Thyroid gland (tissue), 4 donors: ENCODE results near the gene RAB31. TPM values are rescaled to one million over a fixed set of nuclear protein-coding genes. Genes with fewer than 3 reads are reported as not detected.

ENCODE experiments used
- DNase-seq, 2 donors: peaks; one replicate each; pipeline ENCODE4 v3.0.0-alpha.2; 2019
- H3K27ac ChIP-seq, 3 donors: fragments of 200-600 bp; sonication (generic); 1 replicate in 2 of 3; 2 replicates in 1 of 3; pipeline ENCODE4 v1.5.1; 2016 to 2019; ENCODE audit warnings: mild to moderate bottlenecking in 1 of 3, moderate library complexity in 1 of 3
- H3K27me3 ChIP-seq: fragments of 200-600 bp; sonication (generic); one replicate; pipeline ENCODE4 v1.5.1; 2019
- H3K36me3 ChIP-seq, 2 donors: fragments of 200-600 bp; sonication (generic); one replicate each; pipeline ENCODE4 v1.5.1; 2016 to 2019
- H3K4me1 ChIP-seq, 2 donors: fragments of 200-600 bp; sonication (generic); one replicate each; pipeline ENCODE4 v1.5.1; 2017 to 2019
- H3K4me3 ChIP-seq, 3 donors: fragments of 200-600 bp; sonication (generic); replicated peaks in 1 of 3; 1 replicate in 2 of 3; 2 replicates in 1 of 3; pipeline ENCODE4 v1.5.1; 2016; ENCODE audit warnings: mild to moderate bottlenecking in 1 of 3
- H3K9me3 ChIP-seq: fragments of 200-600 bp; sonication (generic); one replicate; pipeline ENCODE4 v1.5.1; 2017
- CTCF ChIP-seq, 6 experiments: fragments of 200-600 bp in 3 of 6; fragments of 450-650 bp in 3 of 6; sonication (generic) in 3 of 6; IDR thresholded peaks; one replicate each; pipeline ENCODE4 v1.5.1; 2016 to 2019; ENCODE audit warnings: antibody characterized with exemption in 6 of 6, mild to moderate bottlenecking in 2 of 6, inconsistent platforms in 1 of 6, moderate library complexity in 1 of 6
- POLR2A ChIP-seq, 2 donors: fragments of 450-650 bp; IDR thresholded peaks; one replicate each; pipeline ENCODE4 v1.6.1; 2017; ENCODE audit warnings: antibody characterized with exemption in 2 of 2, mild to moderate bottlenecking in 2 of 2, moderate library complexity in 1 of 2
- WGBS, 2 donors: methylation state at CpG; one replicate each; pipeline ENCODE4 v1.1.5; 2017; 5-methylcytosine and 5-hydroxymethylcytosine counted together
- intact Hi-C: fragments of 100-400 bp; cut with DNase I; formaldehyde crosslinking; loops from one replicate; pipeline ENCODE4 v1.15.1; 2023
- total RNA-seq, 4 donors: library from RNA; depleted of rRNA; stranded (reverse); fragments of >200 nt; gene quantifications; one replicate each; pipeline ENCODE4 v1.2.3, GENCODE V29; 2016

Gene RAB31
- total RNA-seq, 4 donors from 2014 or later: 33.9 to 72.7 (median 40.8) TPM

GRCh38 chr18:9756271-9756932 lies 48.3 kb downstream of the RAB31 start:
- H3K36me3 ChIP-seq: no peaks in the 10 kb centered on the region
- WGBS, 2 donors: 92% methylated on average over 4 of the region's 4 CpGs
- intact Hi-C loops: no loop called here
- H3K9me3 ChIP-seq: no peaks in the 10 kb centered on the region
- H3K4me3 ChIP-seq: no peak overlapping the region
- no peaks in the 10 kb centered on the region for H3K4me1 ChIP-seq
- DNase-seq: no peak
- H3K27ac ChIP-seq: no peak overlapping the region
- H3K27me3 ChIP-seq: no peaks in the 10 kb centered on the region
- TF ChIP-seq CTCF (IDR thresholded peaks at IDR 0.05) (no peak), POLR2A (IDR thresholded peaks at IDR 0.05) (no peak)

- TF ChIP-seq CTCF (IDR thresholded peaks at IDR 0.05): no peak
- H3K27me3 ChIP-seq: no peaks in the 10 kb centered on the region
- DNase-seq: no peak
- no peaks in the 10 kb centered on the region for H3K36me3 ChIP-seq
- no peaks in the 10 kb centered on the region for H3K9me3 ChIP-seq
- WGBS, 2 donors: 86 to 96% methylated on average over 7 to 8 of the region's 8 CpGs
- no peak overlapping the region for H3K27ac ChIP-seq
- intact Hi-C loops: no loop called here
- no peak overlapping the region for H3K4me3 ChIP-seq
- H3K4me1 ChIP-seq: no peaks in the 10 kb centered on the region
These were observed 48.9 kb downstream of the RAB31 start for GRCh38 chr18:9756933-9757470.

GRCh38 chr18:9757827-9758621 lies 49.9 kb downstream of the RAB31 start:
- Histone ChIP-seq H3K27me3 (no peaks in the 10 kb centered on the region), H3K36me3 (no peaks in the 10 kb centered on the region), H3K27ac (no peak overlapping the region), H3K4me1 (no peaks in the 10 kb centered on the region), H3K9me3 (no peaks in the 10 kb centered on the region), H3K4me3 (no peak overlapping the region)
- TF ChIP-seq POLR2A (IDR thresholded peaks at IDR 0.05) (no peak), CTCF (IDR thresholded peaks at IDR 0.05) (no peak)
- 94 to 95% methylated on average over 18 of the region's 18 CpGs for WGBS, 2 donors
- intact Hi-C loops: no loop called here
- DNase-seq: no peak

GRCh38 chr18:9758624-9759075 lies 50.5 kb downstream of the RAB31 start:
- H3K27ac ChIP-seq: no peak overlapping the region
- H3K36me3 ChIP-seq: no peaks in the 10 kb centered on the region
- no peaks in the 10 kb centered on the region for H3K4me1 ChIP-seq
- TF ChIP-seq CTCF (IDR thresholded peaks at IDR 0.05): no peak
- TF ChIP-seq POLR2A (IDR thresholded peaks at IDR 0.05): no peak
- WGBS, 2 donors: 88 to 97% methylated on average over 8 of the region's 8 CpGs
- H3K9me3 ChIP-seq: no peaks in the 10 kb centered on the region
- intact Hi-C loops: no loop called here
- no peak for DNase-seq
- no peak overlapping the region for H3K4me3 ChIP-seq
- no peaks in the 10 kb centered on the region for H3K27me3 ChIP-seq

- no peak overlapping the region for H3K4me3 ChIP-seq
- TF ChIP-seq POLR2A (IDR thresholded peaks at IDR 0.05) (no peak), CTCF (IDR thresholded peaks at IDR 0.05) (no peak)
- no peak overlapping the region for H3K27ac ChIP-seq
- no peaks in the 10 kb centered on the region for H3K36me3 ChIP-seq
- no peaks in the 10 kb centered on the region for H3K4me1 ChIP-seq
- no peaks in the 10 kb centered on the region for H3K27me3 ChIP-seq
- intact Hi-C loops: no loop called here
- DNase-seq: no peak
- WGBS, 2 donors: 74 to 79% methylated on average over 6 of the region's 6 CpGs
- no peaks in the 10 kb centered on the region for H3K9me3 ChIP-seq
These were observed 52.5 kb downstream of the RAB31 start for GRCh38 chr18:9760641-9761040.
